Esophagus squamous epithelium (tissue), 4 donors: Measurements from ENCODE around the gene PTK6.

Experiments
- CTCF ChIP-seq, 6 experiments: fragments of 450-650 bp in 4 of 6; fragments of 200-600 bp in 2 of 6; sonication (generic) in 2 of 6; IDR thresholded peaks; one replicate each; pipeline ENCODE4 v1.5.1; 2016 to 2019; ENCODE audit warnings: antibody characterized with exemption in 6 of 6, mild to moderate bottlenecking in 4 of 6, moderate library complexity in 4 of 6
- POLR2A ChIP-seq, 4 donors: fragments of 450-650 bp; IDR thresholded peaks; one replicate each; pipeline ENCODE4 v1.6.1; 2017; ENCODE audit warnings: antibody characterized with exemption in 4 of 4, mild to moderate bottlenecking in 4 of 4, moderate library complexity in 3 of 4

DNA sequence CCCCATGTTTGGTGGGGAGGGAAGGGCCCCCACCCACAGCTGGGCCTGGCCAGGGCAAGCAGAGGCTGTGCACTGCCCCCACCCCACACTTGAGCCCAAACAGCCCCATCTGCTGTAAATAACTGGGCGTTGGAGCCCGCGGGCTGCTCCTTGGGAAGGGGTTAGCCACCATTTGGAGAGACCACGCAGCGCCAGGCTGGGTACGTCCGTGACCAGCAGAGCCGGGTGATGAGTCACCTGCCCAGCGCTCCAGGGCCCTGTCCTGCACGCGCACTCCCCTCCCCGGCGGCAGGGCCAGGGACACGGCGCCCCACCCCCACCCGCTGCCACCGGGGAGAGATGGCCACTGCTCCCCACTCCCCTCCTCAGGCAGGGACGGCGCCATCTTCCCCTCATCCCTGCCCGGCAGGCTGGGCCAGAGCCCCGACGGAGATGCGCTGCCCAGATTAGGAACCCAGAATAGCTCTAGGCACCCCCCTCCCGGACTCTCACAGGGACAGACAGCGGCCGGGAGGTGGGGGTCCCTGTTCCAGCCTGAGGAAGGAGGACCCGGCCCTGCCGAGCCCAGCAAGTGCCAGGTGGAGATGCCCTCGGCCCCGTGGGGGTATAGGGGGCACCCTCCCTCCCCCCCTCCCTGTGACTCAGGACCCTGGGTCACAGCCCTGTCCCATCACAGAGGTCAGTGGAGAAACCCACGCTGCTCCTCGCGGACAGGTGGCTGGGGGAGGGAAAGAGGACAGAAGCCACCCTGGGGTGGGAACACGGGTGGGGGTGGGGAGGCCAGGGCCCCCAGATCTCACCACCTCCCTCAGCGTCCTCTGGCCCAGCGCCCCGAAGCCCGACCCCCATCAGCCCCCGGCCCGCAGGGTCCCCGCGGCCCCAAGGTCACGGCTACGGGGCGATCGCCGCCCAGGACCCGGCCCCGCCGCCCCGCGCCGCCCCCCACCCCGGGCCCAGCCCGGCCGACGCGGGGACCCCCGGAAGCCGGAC lies 38.9 kb downstream of the PTK6 start:
- TF ChIP-seq CTCF (IDR thresholded peaks at IDR 0.05) (no peak), POLR2A (IDR thresholded peaks at IDR 0.05) (no peak)
